ENCODE results near the gene DEGS2.
"Not testable (repeated sequence)": the region's sequence is repeated elsewhere in the genome, so short reads cannot be mapped to it uniquely, and the experiment has no call there.

Gene DEGS2

DNA sequence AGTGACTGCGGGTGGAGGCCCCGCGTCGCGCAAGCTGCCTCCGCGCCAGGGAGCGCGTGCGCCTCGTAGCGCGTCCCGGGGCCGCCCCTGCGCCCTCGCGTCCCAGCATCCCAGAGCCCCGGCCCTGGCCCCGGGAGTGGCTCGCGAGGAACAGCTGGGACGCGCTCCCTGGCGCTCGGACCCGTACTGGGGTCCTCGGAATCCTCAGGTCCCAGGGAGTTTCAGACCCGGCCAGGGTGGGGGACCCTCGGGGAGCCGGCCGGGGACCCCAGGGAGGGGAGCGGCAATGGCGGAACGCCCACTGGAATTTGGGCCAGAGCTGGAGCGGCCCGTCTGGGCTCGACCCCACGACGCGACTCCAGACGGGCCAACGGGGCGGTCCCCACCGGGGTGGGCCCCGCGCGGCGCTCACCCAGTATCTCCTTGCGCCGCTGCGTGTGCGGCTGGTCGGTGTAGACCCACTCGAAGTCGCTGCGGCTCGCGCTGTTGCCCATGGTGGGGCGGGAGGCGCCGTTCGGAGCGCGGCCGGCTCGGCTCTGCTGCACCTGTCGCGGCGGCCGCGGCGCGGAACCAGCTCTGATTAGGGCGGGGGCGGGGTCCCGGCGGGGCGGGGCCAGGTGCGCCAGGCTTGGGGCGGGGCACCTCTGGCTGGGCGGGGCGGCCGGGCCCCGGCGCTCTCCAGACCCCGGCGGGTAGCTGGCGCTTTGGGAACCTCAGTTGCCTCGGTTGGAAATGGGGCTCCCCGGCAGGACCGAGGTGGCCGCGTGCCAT, at the start of gene DEGS2:
DEGS2 (minus strand) TSS at position 552 of the 771 bp plus-strand sequence; CDS start at position 494, 58 bp downstream.
- peak; percentile 62 for DNase-seq

DNA sequence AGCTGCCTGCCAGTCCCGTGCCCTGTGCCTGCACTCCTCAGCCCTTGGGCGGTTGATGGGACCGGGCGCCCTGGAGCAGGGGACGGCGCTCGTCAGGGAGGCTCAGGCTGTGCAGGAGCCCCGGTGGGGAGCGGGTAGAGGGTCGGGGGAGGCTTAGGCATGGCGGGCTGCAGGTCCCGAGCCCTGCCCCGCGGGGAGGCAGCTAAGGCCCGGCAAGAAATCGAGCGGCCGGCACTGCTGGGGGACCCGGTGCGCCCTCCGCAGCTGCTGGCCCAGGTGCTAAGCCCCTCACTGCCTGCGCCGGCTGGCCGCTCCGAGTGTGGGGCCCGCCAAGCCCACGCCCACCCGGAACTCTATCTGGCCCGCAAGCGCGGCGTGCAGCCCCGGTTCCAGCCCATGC, 48.7 kb upstream of the DEGS2 start:
- DNase-seq: not testable (repeated sequence)

DNA sequence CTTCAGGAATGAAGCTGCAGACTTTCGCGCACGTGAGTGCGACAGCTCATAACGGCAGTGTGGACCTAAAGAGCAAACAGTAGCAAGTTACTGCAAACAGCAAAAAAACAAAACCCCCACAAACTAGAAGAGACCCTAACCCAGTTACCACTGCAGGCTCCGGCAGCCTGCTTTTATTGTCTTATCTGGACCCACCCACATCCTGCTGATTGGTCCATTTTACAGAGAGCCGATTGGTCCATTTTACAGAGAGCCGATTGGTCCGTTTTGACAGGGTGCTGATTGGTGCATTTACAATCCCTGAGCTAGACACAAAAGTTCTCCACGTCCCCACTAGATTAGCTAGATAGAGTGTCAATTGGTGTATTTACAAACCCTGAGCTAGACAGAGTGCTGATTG, 48.1 kb upstream of the DEGS2 start:
- DNase-seq: not testable (repeated sequence)

- DNase-seq: not testable (repeated sequence)
These were observed 45.4 kb upstream of the DEGS2 start for GRCh38 chr14:100204835-100205167.

GRCh38 chr14:100203962-100204834, 44.8 kb upstream of the DEGS2 start:
- no peak for DNase-seq

GRCh38 chr14:100203146-100203545, 43.7 kb upstream of the DEGS2 start:
- DNase-seq: no peak

DNA sequence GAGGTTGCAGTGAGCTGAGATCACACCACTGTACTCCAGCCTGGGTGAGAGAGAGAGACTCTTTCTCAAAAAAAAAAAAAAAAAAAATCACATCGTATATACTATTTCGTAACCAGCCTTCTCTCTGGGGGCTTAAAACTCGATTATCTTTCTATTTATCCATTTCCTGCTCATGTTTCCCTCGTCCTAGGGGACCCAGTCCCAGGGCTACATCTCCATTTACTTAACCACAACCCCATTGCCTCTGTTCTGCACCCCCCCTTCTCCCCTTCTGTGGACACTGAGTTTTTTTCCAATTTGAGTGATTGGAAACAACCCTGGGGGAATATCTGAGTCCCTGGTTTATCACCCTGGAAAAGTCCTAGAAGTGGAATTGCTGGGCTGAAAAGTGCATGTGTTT, 43.3 kb upstream of the DEGS2 start:
- no peak for DNase-seq

GRCh38 chr14:100201701-100202100, 42.3 kb upstream of the DEGS2 start:
- DNase-seq: no peak

- DNase-seq: no peak
These were observed 40.9 kb upstream of the DEGS2 start for GRCh38 chr14:100200311-100200710.

DNA sequence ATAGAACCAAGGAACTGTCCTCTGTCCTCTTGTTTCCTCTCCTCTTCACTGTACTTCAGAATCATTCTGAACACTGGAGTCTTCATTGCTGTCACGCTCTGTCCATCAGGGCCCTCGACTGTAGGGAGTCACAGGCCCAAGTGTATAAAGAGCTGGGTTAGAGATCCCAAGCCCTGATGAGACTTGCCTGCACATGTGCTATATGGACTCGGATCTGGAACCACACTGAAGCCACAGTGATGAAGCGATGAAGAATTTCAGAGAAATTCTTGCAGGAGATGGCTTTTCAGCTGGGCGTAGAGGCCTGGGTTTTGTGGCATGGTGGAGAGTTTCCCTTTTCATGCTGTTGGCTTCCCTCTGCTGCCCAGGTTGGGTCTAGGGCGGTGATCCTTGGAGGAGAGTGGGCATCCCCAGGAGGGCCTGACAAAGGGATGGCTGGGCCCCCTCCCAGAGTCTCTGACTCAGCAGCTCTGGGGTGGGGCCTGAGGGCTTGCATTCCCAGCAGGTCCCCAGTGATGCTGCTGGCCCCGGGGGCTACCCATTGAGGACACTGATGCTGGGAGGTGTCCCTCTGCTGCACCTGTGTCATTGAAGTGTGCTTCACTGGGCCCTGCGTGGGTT, 39.9 kb upstream of the DEGS2 start:
- DNase-seq: no peak

GRCh38 chr14:100193417-100194357, 34.2 kb upstream of the DEGS2 start:
- DNase-seq: no peak

DNA sequence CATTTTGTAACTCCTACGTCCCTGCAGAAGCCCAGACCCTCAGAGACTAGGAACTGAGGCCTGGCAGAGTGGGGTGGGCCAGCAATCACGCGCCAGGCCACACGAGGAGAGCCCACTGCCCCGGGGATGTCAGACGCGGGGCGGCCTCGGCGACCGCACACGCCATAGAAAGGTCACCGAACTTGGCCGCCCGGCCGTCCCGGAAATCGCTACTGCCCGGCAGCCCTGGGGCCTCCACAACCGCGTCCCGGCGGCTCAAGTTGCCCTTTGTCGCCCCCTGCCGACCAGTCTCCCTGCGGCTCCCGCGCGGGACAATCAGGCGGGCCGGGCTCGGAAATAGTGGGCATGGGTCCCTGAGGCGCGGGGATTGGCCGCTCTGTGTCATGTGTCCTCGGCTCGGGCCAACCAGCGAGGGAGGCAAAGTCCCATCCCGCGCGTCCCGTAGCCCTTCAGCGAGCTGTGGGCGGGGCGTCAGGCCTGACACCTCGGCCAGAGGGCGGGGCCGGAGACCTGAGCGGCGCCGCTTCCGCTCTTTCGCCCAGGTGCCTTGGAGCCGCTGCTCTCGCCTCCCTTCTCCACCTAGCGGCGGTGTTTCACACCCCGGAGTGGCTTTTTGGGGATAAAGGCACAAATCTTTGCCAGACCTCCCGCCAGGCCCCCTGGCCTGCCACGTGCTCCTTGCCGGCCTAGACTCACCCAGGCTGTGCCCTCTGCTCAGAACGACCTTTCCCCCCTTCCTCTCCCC, 33.4 kb upstream of the DEGS2 start:
- peak; percentile 100 for DNase-seq

DNA sequence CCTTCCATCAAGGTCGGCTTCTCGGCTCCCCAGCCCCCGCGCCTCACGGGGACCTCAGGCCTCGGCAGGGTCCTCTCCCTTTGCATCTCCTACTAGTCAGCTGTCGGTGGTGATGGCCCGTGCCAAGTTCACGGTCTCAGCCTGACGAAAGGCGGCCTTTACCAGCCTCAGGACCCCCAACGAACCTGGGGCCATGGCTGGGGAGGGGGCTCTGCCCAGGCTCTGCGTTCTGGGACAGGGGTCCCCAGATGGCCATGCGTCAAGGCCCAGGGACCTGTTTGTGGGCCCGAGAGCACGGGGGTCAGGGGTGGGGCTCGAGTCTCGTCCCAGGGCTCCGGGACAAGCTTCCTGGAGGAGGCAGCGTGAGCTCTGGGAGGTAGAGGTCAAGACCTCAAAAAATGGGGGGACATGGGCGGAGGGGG, 32.8 kb upstream of the DEGS2 start:
- DNase-seq: no peak

- DNase-seq: no peak
These were observed 32.3 kb upstream of the DEGS2 start for GRCh38 chr14:100191584-100192249.

DNA sequence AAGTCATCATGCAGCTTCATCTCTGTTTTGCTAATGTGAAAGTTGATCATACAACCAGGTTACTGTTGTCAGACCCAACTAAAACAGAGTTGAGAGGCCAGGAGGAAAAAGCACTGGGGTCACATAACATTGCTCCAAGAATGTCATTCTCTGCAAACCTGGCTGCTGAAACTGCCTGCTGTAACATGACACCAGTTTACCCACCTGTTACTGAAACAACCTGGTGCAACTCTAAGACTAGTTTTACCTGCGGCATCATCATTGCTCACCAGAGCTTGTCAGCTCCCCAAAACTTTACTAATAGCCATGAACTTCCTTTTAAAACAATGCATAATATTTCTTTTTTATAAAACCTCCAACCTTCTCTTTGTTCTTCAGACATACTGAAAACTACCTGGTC, 30.7 kb upstream of the DEGS2 start:
- no peak for DNase-seq

DNA sequence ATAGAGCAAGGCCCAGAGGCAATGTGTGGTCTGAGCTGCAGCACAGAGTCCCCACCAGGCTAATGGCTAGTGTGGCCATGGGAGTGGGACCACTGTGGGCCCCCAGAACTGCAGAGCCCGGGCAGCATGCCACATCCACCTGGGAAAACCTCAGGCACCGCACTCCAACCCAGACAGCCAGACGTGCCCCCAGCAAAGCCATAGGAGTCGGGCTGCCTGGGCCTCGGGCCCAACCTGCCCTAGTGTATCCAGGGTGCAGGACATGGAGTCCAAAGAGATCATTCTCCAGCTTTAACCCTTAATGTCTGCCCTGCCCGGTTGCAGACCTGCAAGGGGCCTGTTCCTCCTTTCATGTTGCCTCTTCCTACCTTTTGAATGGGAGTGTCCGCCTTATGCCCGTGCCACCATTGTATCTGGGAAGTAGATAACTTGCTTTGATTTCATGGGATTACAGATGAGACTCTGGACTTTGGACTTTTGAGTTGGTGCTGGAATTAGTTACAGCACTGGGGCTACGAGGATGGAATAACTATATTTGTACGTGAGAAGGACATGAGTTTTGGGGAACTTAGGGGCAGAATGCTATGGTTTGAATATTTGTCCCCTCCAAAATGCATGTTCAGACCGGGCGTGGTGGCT, 29.1 kb upstream of the DEGS2 start:
- DNase-seq: no peak

GRCh38 chr14:100187247-100187833, 27.9 kb upstream of the DEGS2 start:
- no peak for DNase-seq

GRCh38 chr14:100181876-100182551, 22.6 kb upstream of the DEGS2 start:
- not testable (repeated sequence) for DNase-seq

- not testable (repeated sequence) for DNase-seq
These were observed 21.2 kb upstream of the DEGS2 start for GRCh38 chr14:100180671-100181070.

DNA sequence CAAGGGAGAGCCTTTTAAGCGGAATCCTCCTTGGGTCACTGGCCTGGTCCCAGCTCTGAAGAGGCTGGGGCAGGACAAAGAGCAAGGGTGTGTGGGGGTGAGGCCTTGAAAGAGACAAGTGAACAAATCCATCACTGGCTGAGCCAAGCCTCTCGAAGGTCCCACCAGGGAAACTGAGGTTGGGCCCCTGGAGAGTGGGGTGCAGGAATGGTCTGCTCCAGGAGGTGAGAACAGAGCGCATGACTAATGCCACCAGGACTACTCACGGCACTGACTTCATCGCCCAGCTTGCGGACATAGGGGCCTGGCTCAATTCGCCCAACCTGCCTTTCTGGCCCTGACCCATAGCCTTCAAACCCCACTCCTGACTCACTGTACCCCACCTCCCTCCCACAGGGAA, 19.2 kb upstream of the DEGS2 start:
- no peak for DNase-seq
